ENCODE data around the gene GSG1L.

GSG1L gene

GRCh38 chr16:27962197-27962596, 101.3 kb downstream of the GSG1L start:
- H3K4me3 ChIP-seq = no peak overlapping the region
- H3K27me3 ChIP-seq = no peaks in the 10 kb centered on the region
- no peak overlapping the region for H3K27ac ChIP-seq
- H4K20me1 ChIP-seq = no peaks in the 10 kb centered on the region
- H3K36me3 ChIP-seq = no peaks in the 10 kb centered on the region
- H3K9ac ChIP-seq = no peak overlapping the region
- H3K4me2 ChIP-seq = no peak overlapping the region
- TF ChIP-seq Cebpa-rat (IDR thresholded peaks at IDR 0.05) = no peak
- peaks cover 0 to 8% (median 5%) of the 10 kb centered on the region in 10 experiments; a peak in 10 of 20 replicates for H3K4me1 ChIP-seq
- H3K9me3 ChIP-seq (replicated peaks in 1 of 11) = peaks cover 5 to 19% (median 9%) of the 10 kb centered on the region in 11 experiments; a peak in 16 of 22 replicates

GRCh38 chr16:27961296-27961620, 102.3 kb downstream of the GSG1L start:
- Histone ChIP-seq H3K27ac (no peak overlapping the region), H3K9me3 (replicated peaks in 1 of 11) (peaks cover 14 to 28% (median 18%) of the 10 kb centered on the region in 11 experiments), H3K27me3 (no peaks in the 10 kb centered on the region), H4K20me1 (no peaks in the 10 kb centered on the region), H3K4me3 (no peak overlapping the region), H3K4me1 (peaks cover 0 to 8% (median 5%) of the 10 kb centered on the region in 10 experiments; a peak in 10 of 20 replicates), H3K36me3 (no peaks in the 10 kb centered on the region), H3K4me2 (no peak overlapping the region), H3K9ac (no peak overlapping the region)
- TF ChIP-seq Cebpa-rat (IDR thresholded peaks at IDR 0.05) = no peak

- no peak overlapping the region for H3K27ac ChIP-seq
- no peak overlapping the region for H3K4me2 ChIP-seq
- no peak for TF ChIP-seq Cebpa-rat (IDR thresholded peaks at IDR 0.05)
- no peaks in the 10 kb centered on the region for H4K20me1 ChIP-seq
- H3K4me3 ChIP-seq = no peak overlapping the region
- no peaks in the 10 kb centered on the region for H3K27me3 ChIP-seq
- no peak overlapping the region for H3K9ac ChIP-seq
- no peaks in the 10 kb centered on the region for H3K36me3 ChIP-seq
- peaks cover 19 to 33% (median 23%) of the 10 kb centered on the region in 11 experiments for H3K9me3 ChIP-seq (replicated peaks in 1 of 11)
- H3K4me1 ChIP-seq = peaks cover 0 to 8% (median 5%) of the 10 kb centered on the region in 10 experiments; a peak in 10 of 20 replicates
These were observed 102.8 kb downstream of the GSG1L start for GRCh38 chr16:27960619-27961295.

GRCh38 chr16:27959914-27960313, 103.6 kb downstream of the GSG1L start:
- TF ChIP-seq Cebpa-rat (IDR thresholded peaks at IDR 0.05) = no peak
- Histone ChIP-seq H3K9me3 (replicated peaks in 1 of 11) (peaks cover 28 to 42% (median 31%) of the 10 kb centered on the region in 11 experiments), H3K27me3 (no peaks in the 10 kb centered on the region), H3K27ac (no peak overlapping the region), H3K4me3 (no peak overlapping the region), H3K4me2 (peak overlapping the region in 5 of 11 experiments; percentile 2 to 56 (median 27); a peak in 6 of 22 replicates), H3K36me3 (no peaks in the 10 kb centered on the region), H3K4me1 (peaks cover 0 to 8% (median 5%) of the 10 kb centered on the region in 10 experiments; a peak in 10 of 20 replicates), H4K20me1 (no peaks in the 10 kb centered on the region), H3K9ac (no peak overlapping the region)

GRCh38 chr16:27954191-27954590, 109.3 kb downstream of the GSG1L start:
- Histone ChIP-seq H3K27ac (0 out of 22 replicates have a peak overlapping the region, but pooled peaks of 2 of the 11 experiments have one; percentile 1 to 25), H4K20me1 (no peaks in the 10 kb centered on the region), H3K4me2 (peak overlapping the region in 2 of 11 experiments; percentile 4 to 28; a peak in 2 of 22 replicates), H3K4me3 (no peak overlapping the region), H3K36me3 (no peaks in the 10 kb centered on the region), H3K4me1 (peaks cover 0 to 14% (median 0%) of the 10 kb centered on the region in 10 experiments; a peak in 1 of 20 replicates), H3K27me3 (no peaks in the 10 kb centered on the region), H3K9me3 (replicated peaks in 1 of 11) (peaks cover 37 to 48% (median 40%) of the 10 kb centered on the region in 11 experiments), H3K9ac (no peak overlapping the region)
- no peak for TF ChIP-seq Cebpa-rat (IDR thresholded peaks at IDR 0.05)

- Histone ChIP-seq H3K4me1 (peaks cover 0 to 14% (median 0%) of the 10 kb centered on the region in 10 experiments; a peak in 1 of 20 replicates), H3K9ac (no peak overlapping the region), H3K4me2 (no peak overlapping the region)
These were observed 110.7 kb downstream of the GSG1L start for GRCh38 chr16:27952811-27953210.

GRCh38 chr16:27951489-27952120, 111.9 kb downstream of the GSG1L start:
- H3K9me3 ChIP-seq (replicated peaks in 1 of 11) = peaks cover 22 to 33% (median 27%) of the 10 kb centered on the region in 11 experiments
- H3K36me3 ChIP-seq = no peaks in the 10 kb centered on the region
- H3K4me2 ChIP-seq = 0 out of 22 replicates have a peak overlapping the region, but pooled peaks of 2 of the 11 experiments have one; percentile 7 to 8
- H3K27me3 ChIP-seq = no peaks in the 10 kb centered on the region
- no peaks in the 10 kb centered on the region for H4K20me1 ChIP-seq
- no peak overlapping the region for H3K27ac ChIP-seq
- no peak overlapping the region for H3K4me3 ChIP-seq
- no peak overlapping the region for H3K9ac ChIP-seq
- peaks cover 0 to 14% (median 0%) of the 10 kb centered on the region in 10 experiments; a peak in 1 of 20 replicates for H3K4me1 ChIP-seq
- no peak for TF ChIP-seq Cebpa-rat (IDR thresholded peaks at IDR 0.05)

More at GRCh38 chr16:27952811-27953210, 110.7 kb downstream of the GSG1L start:
- Histone ChIP-seq H3K9me3 (replicated peaks in 1 of 11) (peaks cover 34 to 45% (median 39%) of the 10 kb centered on the region in 11 experiments), H3K27me3 (no peaks in the 10 kb centered on the region), H3K36me3 (no peaks in the 10 kb centered on the region), H4K20me1 (no peaks in the 10 kb centered on the region), H3K4me3 (no peak overlapping the region), H3K27ac (no peak overlapping the region)
- no peak for TF ChIP-seq Cebpa-rat (IDR thresholded peaks at IDR 0.05)

- Histone ChIP-seq H3K9me3 (replicated peaks in 1 of 11) (peaks cover 10 to 21% (median 15%) of the 10 kb centered on the region in 11 experiments), H3K4me1 (peaks cover 0 to 14% (median 0%) of the 10 kb centered on the region in 10 experiments; a peak in 1 of 20 replicates), H3K4me2 (no peak overlapping the region), H3K36me3 (no peaks in the 10 kb centered on the region), H3K27ac (no peak overlapping the region), H3K27me3 (no peaks in the 10 kb centered on the region), H4K20me1 (no peaks in the 10 kb centered on the region), H3K4me3 (no peak overlapping the region), H3K9ac (no peak overlapping the region)
- no peak for TF ChIP-seq Cebpa-rat (IDR thresholded peaks at IDR 0.05)
These were observed 113.2 kb downstream of the GSG1L start for GRCh38 chr16:27950206-27950887.

GRCh38 chr16:27947696-27948095, 115.8 kb downstream of the GSG1L start:
- Histone ChIP-seq H4K20me1 (no peaks in the 10 kb centered on the region), H3K27me3 (no peaks in the 10 kb centered on the region), H3K4me2 (no peak overlapping the region), H3K4me1 (0 out of 20 replicates have a peak, but pooled peaks cover 0 to 4% (median 0%) of the 10 kb centered on the region in 10 experiments), H3K9me3 (replicated peaks in 1 of 11) (no peaks in the 10 kb centered on the region), H3K9ac (no peak overlapping the region), H3K36me3 (no peaks in the 10 kb centered on the region), H3K4me3 (no peak overlapping the region), H3K27ac (no peak overlapping the region)
- no peak for TF ChIP-seq Cebpa-rat (IDR thresholded peaks at IDR 0.05)

Measured in BLaER1 treated with 17β-estradiol and CSF1 and Interleukin-3, amounts not matched to agents 10 nM and 100 nM (cell line).